ENCODE data around the gene HNRNPAB.
"Not testable (repeated sequence)": the region's sequence is repeated elsewhere in the genome, so short reads cannot be mapped to it uniquely, and the experiment has no call there.

The HNRNPAB gene

GRCh38 chr5:178249191-178249989 is 45.1 kb downstream of the HNRNPAB start (continued):
- TF ChIP-seq ZFP3 (tag by site-specific recombination; IDR thresholded peaks at IDR 0.05; ENCODE audit: low read depth), result no peak
- TF ChIP-seq ZNF560 (tag by site-specific recombination; IDR thresholded peaks at IDR 0.05; ENCODE audit: borderline replicate concordance), result no peak
- TF ChIP-seq ZNF514 (tag by site-specific recombination; IDR thresholded peaks at IDR 0.05), result no peak

GRCh38 chr5:178250263-178250662 is 45.9 kb downstream of the HNRNPAB start:
- H3K4me3 ChIP-seq (ENCODE audit: low read depth, low read length), result no peak overlapping the region
- no peaks in the 10 kb centered on the region for H3K4me1 ChIP-seq (ENCODE audit: control insufficient read depth, insufficient read depth, low read length)
- H3K9me3 ChIP-seq (ENCODE audit: control insufficient read depth, insufficient read depth, low read depth, low read length), result no peaks in the 10 kb centered on the region
- no peaks in the 10 kb centered on the region for H3K36me3 ChIP-seq (ENCODE audit: control insufficient read depth in 2 of 2, insufficient read depth in 1 of 2, low read length in 2 of 2)
- no peak overlapping the region for H3K27ac ChIP-seq (ENCODE audit: extremely low read depth, low read depth, low read length)
- CTCF ChIA-PET, result interaction anchor here (2.2 kb wide), 1 partner anchor 15 kb away, joined by 13 read pairs; no protein-coding TSS in a partner anchor
- TF ChIP-seq ZNF280D (tag by site-specific recombination; IDR thresholded peaks at IDR 0.05) (no peak), ZNF549 (tag by site-specific recombination; IDR thresholded peaks at IDR 0.05) (no peak), ZBTB10 (tag by site-specific recombination; IDR thresholded peaks at IDR 0.05) (no peak), ZNF837 (tag by site-specific recombination; IDR thresholded peaks at IDR 0.05) (no peak), ZNF654 (tag by site-specific recombination; IDR thresholded peaks at IDR 0.05; ENCODE audit: low read depth) (no peak)
- POLR2A ChIA-PET, result interaction anchor here (0.6 to 0.7 kb wide), 2 partner anchors 46 to 145 kb away, joined by 4 to 5 read pairs; partner anchors contain the start of gene HNRNPAB

- Histone ChIP-seq H3K4me1 (ENCODE audit: control insufficient read depth, insufficient read depth, low read length) (no peaks in the 10 kb centered on the region), H3K36me3 (ENCODE audit: control insufficient read depth in 2 of 2, insufficient read depth in 1 of 2, low read length in 2 of 2) (no peaks in the 10 kb centered on the region), H3K27ac (ENCODE audit: extremely low read depth, low read depth, low read length) (no peak overlapping the region), H3K9me3 (ENCODE audit: control insufficient read depth, insufficient read depth, low read depth, low read length) (no peaks in the 10 kb centered on the region), H3K4me3 (ENCODE audit: low read depth, low read length) (no peak overlapping the region)
- TF ChIP-seq ZSCAN23 (tag by site-specific recombination; IDR thresholded peaks at IDR 0.05), result no peak
- no peak for TF ChIP-seq PRDM4 (tag by site-specific recombination; IDR thresholded peaks at IDR 0.05)
- TF ChIP-seq ZNF664 (tag by site-specific recombination; IDR thresholded peaks at IDR 0.05), result no peak
- no peak for TF ChIP-seq ZNF169 (tag by site-specific recombination; IDR thresholded peaks at IDR 0.05)
- no peak for TF ChIP-seq ZNF785 (tag by site-specific recombination; IDR thresholded peaks at IDR 0.05)
- TF ChIP-seq ZNF768 (tag by site-specific recombination; IDR thresholded peaks at IDR 0.05), result no peak
- TF ChIP-seq ZNF747 (tag by site-specific recombination; IDR thresholded peaks at IDR 0.05), result no peak
- TF ChIP-seq ZNF148 (tag by site-specific recombination; IDR thresholded peaks at IDR 0.05; ENCODE audit: borderline replicate concordance), result no peak
- no peak for TF ChIP-seq ZBTB48 (tag by site-specific recombination; IDR thresholded peaks at IDR 0.05)
- TF ChIP-seq REPIN1 (tag by site-specific recombination; IDR thresholded peaks at IDR 0.05; ENCODE audit: low read depth), result no peak
- ChIA-PET CTCF (interaction anchor here (1.1 to 2.2 kb wide), 2 partner anchors 17 to 338 kb away, joined by 3 to 13 read pairs; partner anchors contain the start of gene COL23A1), POLR2A (interaction anchor here (1.1 kb wide), 1 partner anchor 48 kb away, joined by 4 read pairs; the partner anchor contains the start of gene HNRNPAB)
Measured at GRCh38 chr5:178252258-178252657, 47.9 kb downstream of the HNRNPAB start.

GRCh38 chr5:178253632-178254031 is 49.3 kb downstream of the HNRNPAB start:
- CTCF ChIA-PET; H3K27ac ChIP-seq (ENCODE audit: extremely low read depth, low read depth, low read length): not testable (repeated sequence)

More at GRCh38 chr5:178253632-178254031, 49.3 kb downstream of the HNRNPAB start:
- H3K4me3 ChIP-seq (ENCODE audit: low read depth, low read length); H3K9me3 ChIP-seq (ENCODE audit: control insufficient read depth, insufficient read depth, low read depth, low read length); H3K4me1 ChIP-seq (ENCODE audit: control insufficient read depth, insufficient read depth, low read length); H3K36me3 ChIP-seq (ENCODE audit: control insufficient read depth in 2 of 2, insufficient read depth in 1 of 2, low read length in 2 of 2): not testable (repeated sequence)
- POLR2A ChIA-PET, result interaction anchor here (0.6 kb wide), 1 partner anchor 8 kb away, joined by 3 read pairs; no protein-coding TSS in a partner anchor

All from HEK293 (cell line).